SK-N-SH (cell line): ENCODE results near the gene CASP6. TPM values are rescaled to one million over a fixed set of nuclear protein-coding genes. Genes with fewer than 3 reads are reported as not detected.

Experiments used
- CTCF ChIA-PET: fragments of 300-600, 350-600 bp; formaldehyde crosslinking; extraction: SDS; loops from one replicate; lab custom pipeline; 2021; lab: Yijun Ruan, JAX
- POLR2A ChIA-PET: fragments of 350-600 bp; sonication (Branson Sonifier 250); formaldehyde crosslinking; extraction: SDS; loops from one replicate; lab custom pipeline; 2020; ENCODE audit warnings: antibody characterized with exemption, inconsistent platforms; lab: Yijun Ruan, JAX
- DNase-seq: peaks from one replicate; pipeline ENCODE4 v3.0.0; 2012
- H2AFZ ChIP-seq: fragments of 200-600 bp; sonication (generic); 2 replicates; pipeline ENCODE4 v1.8.1; 2016; ENCODE audit warnings: antibody characterized with exemption, mild to moderate bottlenecking, low read depth
- H3F3A ChIP-seq: fragments of 200-600 bp; sonication (generic); replicated peaks from 2 replicates; pipeline ENCODE3; 2016; ENCODE audit warnings: antibody characterized with exemption, mild to moderate bottlenecking; ENCODE audit not compliant: insufficient read depth
- H3K27ac ChIP-seq, 2 experiments: fragments of 200-500 bp in 1 of 2; fragments of 200-600 bp in 1 of 2; sonication (Bioruptor generic) in 1 of 2; sonication (generic), shearing (Covaris generic) in 1 of 2; 2 replicates each; pipeline versions ENCODE4 v1.5.1 to v1.6.1; 2014 to 2016; ENCODE audit warnings: low read depth in 2 of 2, inconsistent platforms in 1 of 2, low read length in 1 of 2, mild to moderate bottlenecking in 1 of 2, mixed read lengths in 1 of 2
- H3K27me3 ChIP-seq: fragments of 200-600 bp; sonication (generic), shearing (Covaris generic); 2 replicates; pipeline ENCODE4 v1.6.1; 2016; ENCODE audit warnings: mixed run types; ENCODE audit not compliant: insufficient read depth
- H3K36me3 ChIP-seq, 2 experiments: fragments of 200-500 bp in 1 of 2; fragments of 200-600 bp in 1 of 2; sonication (Bioruptor generic) in 1 of 2; sonication (generic) in 1 of 2; replicated peaks in 1 of 2; 2 replicates each; pipeline versions ENCODE3 to v1.5.1; 2014 to 2016; ENCODE audit warnings: low read length in 1 of 2, mild to moderate bottlenecking in 1 of 2; ENCODE audit not compliant: insufficient read depth in 2 of 2, control insufficient read depth in 1 of 2
- H3K4me1 ChIP-seq, 2 experiments: fragments of 200-500 bp in 1 of 2; fragments of 200-600 bp in 1 of 2; sonication (Bioruptor generic) in 1 of 2; sonication (generic), shearing (Covaris generic) in 1 of 2; 2 replicates each; pipeline versions ENCODE4 v1.5.1 to v1.6.1; 2014 to 2016; ENCODE audit warnings: low read depth in 1 of 2, low read length in 1 of 2, mixed run types in 1 of 2; ENCODE audit not compliant: insufficient read depth in 2 of 2, control insufficient read depth in 1 of 2
- H3K4me2 ChIP-seq: fragments of 200-600 bp; sonication (generic), shearing (Covaris generic); 2 replicates; pipeline ENCODE4 v1.6.1; 2017; ENCODE audit warnings: mixed run types
- H3K4me3 ChIP-seq, 2 experiments: fragments of 200-500 bp in 1 of 2; fragments of 200-600 bp in 1 of 2; sonication (Bioruptor generic) in 1 of 2; sonication (generic), shearing (Covaris generic) in 1 of 2; 2 replicates each; pipeline versions ENCODE4 v1.5.1 to v1.8.1; 2014 to 2016; ENCODE audit warnings: low read depth in 2 of 2, inconsistent platforms in 1 of 2, low read length in 1 of 2, mild to moderate bottlenecking in 1 of 2, mixed read lengths in 1 of 2, moderate library complexity in 1 of 2
- H3K79me2 ChIP-seq: fragments of 200-600 bp; sonication (generic); 2 replicates; pipeline ENCODE4 v1.8.1; 2017; ENCODE audit warnings: mild to moderate bottlenecking; ENCODE audit not compliant: insufficient read depth
- H3K9ac ChIP-seq: fragments of 200-600 bp; sonication (generic); 2 replicates; pipeline ENCODE4 v1.6.1; 2017; ENCODE audit warnings: mixed run types
- H3K9me2 ChIP-seq: fragments of 200-600 bp; sonication (generic); 2 replicates; pipeline ENCODE4 v1.6.1; 2017; ENCODE audit warnings: mixed run types
- H3K9me3 ChIP-seq: fragments of 200-600 bp; sonication (generic); 2 replicates; pipeline ENCODE4 v1.6.1; 2017; ENCODE audit warnings: mixed run types, mild to moderate bottlenecking, moderate library complexity
- H4K20me1 ChIP-seq: fragments of 200-600 bp; sonication (generic); 2 replicates; pipeline ENCODE4 v1.6.1; 2017; ENCODE audit warnings: mild to moderate bottlenecking, mixed run types; ENCODE audit not compliant: insufficient read depth
- CHD2 ChIP-seq: fragments of 150-350 bp; IDR thresholded peaks from 2 replicates; pipeline ENCODE4 v1.6.1; 2018; ENCODE audit warnings: low read length; ENCODE audit not compliant: partially characterized antibody
- CTCF ChIP-seq: fragments of 200-600 bp; sonication (generic); IDR thresholded peaks from 2 replicates; pipeline ENCODE4 v1.6.1; 2017; ENCODE audit warnings: antibody characterized with exemption, mild to moderate bottlenecking, moderate library complexity
- GATA2 ChIP-seq: sonication (generic); formaldehyde crosslinking; IDR thresholded peaks from 2 replicates; pipeline ENCODE4 v1.5.0; 2020; ENCODE audit warnings: mild to moderate bottlenecking, missing genetic modification reagents
- JUND ChIP-seq: IDR thresholded peaks from 2 replicates; pipeline ENCODE4 v1.4.0; 2012
- MEF2A ChIP-seq: IDR thresholded peaks from 2 replicates; pipeline ENCODE4 v1.4.0; 2012; ENCODE audit warnings: low read depth, borderline replicate concordance
- NFIC ChIP-seq: IDR thresholded peaks from 2 replicates; pipeline ENCODE4 v1.4.0; 2012; ENCODE audit warnings: borderline replicate concordance
- PBX3 ChIP-seq: IDR thresholded peaks from 2 replicates; pipeline ENCODE4; 2012
- RAD21 ChIP-seq: IDR thresholded peaks from 2 replicates; pipeline ENCODE4 v1.6.1; 2012; ENCODE audit warnings: mild to moderate bottlenecking, low read length
- SIN3A ChIP-seq: IDR thresholded peaks from 2 replicates; pipeline ENCODE4 v1.6.1; 2012; ENCODE audit warnings: low read depth, mild to moderate bottlenecking, low read length, moderate library complexity, borderline replicate concordance
- SMC3 ChIP-seq: IDR thresholded peaks from 2 replicates; pipeline ENCODE4 v1.6.1; 2012; ENCODE audit warnings: low read depth, low read length, improper control_type of control experiment
- TAF1 ChIP-seq: IDR thresholded peaks from 2 replicates; pipeline ENCODE4 v1.6.1; 2012; ENCODE audit warnings: low read depth, mild to moderate bottlenecking, low read length, moderate library complexity, borderline replicate concordance
- USF1 ChIP-seq: IDR thresholded peaks from 2 replicates; pipeline ENCODE4 v1.4.0; 2012; ENCODE audit warnings: low read depth, borderline replicate concordance
- WGBS: methylation state at CpG from one replicate; pipeline ENCODE4 v1.1.6; 2017; ENCODE audit warnings: low lambda C conversion rate; 5-methylcytosine and 5-hydroxymethylcytosine counted together
- polyA plus RNA-seq, 3 experiments: library from polyadenylated mRNA; depleted of rRNA; stranded (reverse); fragments of >200 nt; gene quantifications; 2 replicates each; pipeline ENCODE4 v1.2.3, GENCODE V29; 2012

CASP6 gene
- polyA plus RNA-seq, 1 of the 3 experiments (the other 2 are of a cell fraction), result 30.2 TPM

- Histone ChIP-seq H3K4me3 (no peak overlapping the region), H3K9ac (no peak overlapping the region), H2AFZ (no peak overlapping the region), H3K79me2 (no peaks in the 10 kb centered on the region), H3K27me3 (no peaks in the 10 kb centered on the region), H3K4me1 (no peaks in the 10 kb centered on the region), H3K9me3 (no peaks in the 10 kb centered on the region), H3K4me2 (no peak overlapping the region), H3F3A (no peaks in the 10 kb centered on the region), H3K9me2 (no peaks in the 10 kb centered on the region), H4K20me1 (no peaks in the 10 kb centered on the region), H3K27ac (no peak overlapping the region), H3K36me3 (no peaks in the 10 kb centered on the region)
- ChIA-PET POLR2A (no interaction called here), CTCF (interaction anchor here (1.0 kb wide), 2 partner anchors 19 to 230 kb away, joined by 3 to 4 read pairs; no protein-coding TSS in a partner anchor)
- TF ChIP-seq JUND (no peak), SIN3A (no peak), PBX3 (no peak), GATA2 (CRISPR knock-in tag) (no peak)
- no peak for DNase-seq
- WGBS, result 91% methylated on average over 3 of the region's 3 CpGs
Measured at GRCh38 chr4:109662771-109663170, 40.5 kb downstream of the CASP6 start.

- Histone ChIP-seq H3K27ac (no peak overlapping the region), H3K4me3 (no peak overlapping the region), H3F3A (no peaks in the 10 kb centered on the region), H3K79me2 (no peaks in the 10 kb centered on the region), H3K9me2 (no peaks in the 10 kb centered on the region), H3K9ac (no peak overlapping the region), H2AFZ (no peak overlapping the region), H3K27me3 (no peaks in the 10 kb centered on the region), H3K9me3 (no peaks in the 10 kb centered on the region), H3K4me2 (no peak overlapping the region), H4K20me1 (no peaks in the 10 kb centered on the region), H3K4me1 (no peaks in the 10 kb centered on the region), H3K36me3 (no peaks in the 10 kb centered on the region)
- CTCF ChIA-PET, result interaction anchor here (1.0 kb wide), 1 partner anchor 229 kb away, joined by 4 read pairs; no protein-coding TSS in a partner anchor
- TF ChIP-seq TAF1 (no peak), SIN3A (no peak), CHD2 (no peak), GATA2 (CRISPR knock-in tag) (no peak), USF1 (no peak), MEF2A (no peak), NFIC (no peak)
- WGBS, result 57% methylated on average over 2 of the region's 2 CpGs
- DNase-seq, result no peak
- POLR2A ChIA-PET, result no interaction called here
Measured at GRCh38 chr4:109662116-109662515, 41.1 kb downstream of the CASP6 start.

- Histone ChIP-seq H3K4me2 (no peak overlapping the region), H3K4me3 (no peak overlapping the region), H3K27me3 (no peaks in the 10 kb centered on the region), H3K27ac (no peak overlapping the region), H2AFZ (no peak overlapping the region), H3K36me3 (no peaks in the 10 kb centered on the region), H3F3A (no peaks in the 10 kb centered on the region), H3K9me3 (no peaks in the 10 kb centered on the region), H3K9ac (no peak overlapping the region), H4K20me1 (no peaks in the 10 kb centered on the region), H3K4me1 (no peaks in the 10 kb centered on the region), H3K9me2 (no peaks in the 10 kb centered on the region), H3K79me2 (no peaks in the 10 kb centered on the region)
- CTCF ChIA-PET, result interaction anchor here (0.8 to 2.0 kb wide), 9 partner anchors 9 to 237 kb away, joined by 3 to 12 read pairs (median 4); partner anchors contain the start of genes CASP6 and SEC24B
- WGBS, result 96% methylated on average over 6 of the region's 6 CpGs
- POLR2A ChIA-PET, result no interaction called here
- DNase-seq, result no peak
- TF ChIP-seq CTCF (peak; percentile 24), PBX3 (no peak), RAD21 (peak; percentile 47), SMC3 (no peak)
Measured at GRCh38 chr4:109658871-109659410, 44.3 kb downstream of the CASP6 start.
